Activated CD4-positive, alpha-beta T cell treated with anti-CD3 and anti-CD28 coated beads, Interleukin-2, amount 50 U/mL, for 1 hour (primary cell): ENCODE data around the gene KPNA1.
"Not testable (repeated sequence)": the region's sequence is repeated elsewhere in the genome, so short reads cannot be mapped to it uniquely, and the experiment has no call there.

Source experiments
- DNase-seq: peaks from one replicate; pipeline ENCODE4 v3.0.0-alpha.2; 2020

Gene KPNA1

DNA sequence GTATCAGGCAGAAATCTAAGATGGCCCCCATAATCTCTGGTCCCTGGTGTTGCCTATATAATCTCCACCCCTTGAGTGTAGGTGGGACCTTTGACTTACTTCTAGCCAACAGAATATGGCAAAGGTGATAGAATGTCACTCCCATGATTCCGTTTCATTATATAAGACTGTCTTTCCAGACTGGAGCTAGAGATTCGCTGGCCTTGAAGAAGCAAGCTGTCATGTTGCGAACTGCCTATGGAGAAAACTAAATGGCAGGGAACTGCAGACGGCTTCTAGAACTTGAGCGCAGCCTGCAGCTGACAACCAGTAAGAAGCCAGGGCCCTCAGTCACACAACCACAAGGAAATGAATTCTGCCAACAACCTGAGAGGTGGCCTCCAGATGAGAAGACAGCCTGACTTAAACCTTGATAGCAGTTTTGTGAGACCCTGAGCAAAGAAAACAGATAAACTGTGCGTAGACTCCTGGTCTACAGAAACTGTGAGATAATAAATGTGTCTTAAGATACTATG is 2.2 kb upstream of the KPNA1 start:
- DNase-seq = no peak

DNA sequence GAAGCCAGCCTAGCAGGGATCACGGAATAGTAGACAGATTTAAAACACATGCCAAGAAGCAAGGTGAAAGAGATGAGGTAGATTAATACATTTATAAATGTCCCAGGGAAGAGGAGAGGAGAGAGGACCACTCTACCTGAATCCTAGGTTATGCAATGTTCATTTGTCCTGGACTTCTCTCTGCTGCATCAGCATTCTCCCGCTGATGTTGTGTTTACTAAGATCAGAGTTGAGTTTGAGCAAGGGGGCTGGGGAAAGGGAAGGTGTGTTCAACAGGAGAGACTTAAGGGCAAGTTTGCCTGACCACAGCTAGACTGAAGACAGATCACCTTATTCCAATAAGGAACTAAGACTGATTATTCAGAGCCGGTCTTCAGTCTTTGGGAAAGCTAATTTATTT is 1.1 kb upstream of the KPNA1 start:
- DNase-seq = no peak

DNA sequence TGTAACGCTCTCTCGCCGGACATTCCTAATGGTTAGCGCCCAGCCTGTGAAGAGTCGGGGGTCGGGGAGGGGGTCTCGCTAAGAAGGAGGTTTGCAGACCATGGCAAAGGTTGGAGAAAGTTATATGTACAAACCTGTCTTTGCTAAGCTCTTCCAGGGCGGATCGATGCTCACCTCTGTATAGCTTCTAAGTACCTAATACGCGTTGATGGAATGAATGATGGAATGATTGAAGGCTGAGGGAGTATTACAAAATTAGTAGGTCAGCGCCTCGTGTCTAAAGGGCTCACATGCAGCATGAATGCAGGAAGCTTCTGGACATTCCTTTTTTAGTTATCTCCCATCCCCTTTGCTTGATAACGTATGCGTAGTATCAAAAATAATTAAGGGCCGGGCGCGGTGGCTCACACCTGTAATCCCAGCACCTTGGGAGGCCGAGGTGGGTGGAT is 305 bp upstream of the KPNA1 start:
- DNase-seq = no peak

DNA sequence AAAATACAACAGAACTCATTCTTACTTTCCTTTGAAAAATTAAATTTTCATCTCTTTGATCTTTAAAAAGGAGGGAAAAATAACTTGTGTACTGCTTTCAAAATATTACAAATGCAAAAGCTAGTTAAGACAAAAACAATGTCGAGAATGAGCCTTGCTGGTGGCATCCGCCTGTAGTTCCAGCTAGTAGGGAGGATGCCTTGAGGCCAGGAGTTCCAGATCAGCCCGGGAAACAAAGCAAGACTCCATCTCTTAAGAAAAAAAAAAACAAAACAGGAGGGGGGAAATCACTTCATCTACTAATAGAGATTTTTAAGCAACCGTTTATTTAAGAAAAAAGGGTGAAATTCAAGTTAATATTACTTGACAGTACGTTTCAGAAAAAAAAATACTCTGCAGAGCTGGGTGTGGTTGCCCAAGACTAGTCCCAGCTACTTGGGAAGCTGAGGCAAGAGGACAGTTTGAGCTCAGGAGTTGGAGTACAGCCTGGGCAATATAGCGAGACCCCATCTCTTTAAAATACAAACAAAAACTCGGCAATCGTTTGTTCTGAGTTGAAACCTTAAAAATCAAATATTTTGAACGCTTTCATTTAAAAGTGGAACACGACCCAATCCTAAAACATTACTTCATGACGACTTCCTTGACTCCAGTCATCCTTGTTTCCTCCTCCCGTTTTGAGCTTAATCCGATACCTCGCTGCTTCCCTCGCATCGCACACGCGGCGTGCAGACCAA is 1.2 kb downstream of the KPNA1 start:
- no peak for DNase-seq

DNA sequence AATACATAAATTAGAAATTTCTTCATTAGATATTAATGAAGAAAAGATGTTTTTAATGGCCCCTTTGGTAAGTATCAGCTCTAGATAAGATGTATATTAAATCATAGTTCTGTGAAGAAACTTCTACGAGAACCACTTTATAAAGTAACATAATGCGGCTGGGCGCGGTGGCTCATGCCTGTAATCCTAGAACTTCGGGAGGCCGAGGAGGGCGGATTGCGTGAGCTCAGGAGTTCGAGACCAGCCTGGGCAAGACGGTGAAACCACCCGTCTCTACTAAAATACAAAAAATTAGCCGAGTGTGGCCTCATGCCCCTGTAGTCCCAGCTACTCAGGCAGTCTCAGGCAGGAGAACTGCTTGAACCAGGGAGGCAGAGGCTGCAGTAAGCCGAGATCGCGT is 2.5 kb downstream of the KPNA1 start:
- no peak for DNase-seq

DNA sequence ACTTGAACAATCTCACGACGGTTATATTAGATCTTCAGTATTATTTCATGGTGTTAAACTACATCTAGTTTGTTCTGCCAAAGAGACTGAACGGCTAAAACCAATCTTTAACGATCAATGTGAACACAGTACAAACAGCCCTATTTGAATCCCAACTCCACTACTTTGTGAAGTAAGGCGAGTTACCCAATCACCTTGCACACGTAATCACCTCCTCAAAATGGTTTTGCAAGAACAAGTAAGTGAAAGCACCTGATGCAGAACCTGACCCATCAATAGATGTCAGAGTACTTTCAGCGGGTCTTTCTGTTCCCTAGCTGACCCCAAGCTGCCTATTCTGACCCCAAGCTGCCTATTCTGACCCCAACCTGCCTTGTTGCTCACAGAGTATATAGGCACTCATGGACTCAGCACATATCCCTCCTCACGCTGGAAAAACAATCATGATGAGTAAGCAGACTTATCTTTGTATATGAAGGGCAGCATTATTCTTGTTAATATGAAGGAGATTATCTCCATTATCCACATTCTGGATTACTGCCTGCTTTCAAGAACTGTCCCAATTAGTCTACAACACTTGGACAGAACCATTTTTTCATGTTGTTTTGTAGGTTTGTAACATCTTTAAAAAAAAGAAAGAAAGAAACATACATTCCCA is 3.7 kb downstream of the KPNA1 start:
- no peak for DNase-seq

DNA sequence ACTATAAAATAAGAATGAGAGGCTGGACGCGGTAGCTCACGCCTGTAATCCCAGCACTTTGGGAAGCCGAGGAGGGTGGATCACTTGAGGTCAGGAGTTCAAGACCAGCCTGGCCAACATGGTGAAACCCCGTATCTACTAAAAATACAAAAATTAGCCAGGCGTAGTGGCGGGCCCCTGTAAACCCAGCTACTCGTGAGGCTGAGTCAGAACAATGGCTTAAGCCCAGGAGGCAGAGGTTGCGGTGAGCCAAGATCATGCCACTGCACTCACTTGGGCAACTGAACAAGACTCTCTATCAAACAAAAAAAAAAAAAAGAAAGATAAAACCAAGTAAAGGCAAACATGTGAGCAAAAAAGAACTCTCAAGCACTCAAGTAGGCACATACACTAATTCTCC is 5.8 kb downstream of the KPNA1 start:
- not testable (repeated sequence) for DNase-seq

DNA sequence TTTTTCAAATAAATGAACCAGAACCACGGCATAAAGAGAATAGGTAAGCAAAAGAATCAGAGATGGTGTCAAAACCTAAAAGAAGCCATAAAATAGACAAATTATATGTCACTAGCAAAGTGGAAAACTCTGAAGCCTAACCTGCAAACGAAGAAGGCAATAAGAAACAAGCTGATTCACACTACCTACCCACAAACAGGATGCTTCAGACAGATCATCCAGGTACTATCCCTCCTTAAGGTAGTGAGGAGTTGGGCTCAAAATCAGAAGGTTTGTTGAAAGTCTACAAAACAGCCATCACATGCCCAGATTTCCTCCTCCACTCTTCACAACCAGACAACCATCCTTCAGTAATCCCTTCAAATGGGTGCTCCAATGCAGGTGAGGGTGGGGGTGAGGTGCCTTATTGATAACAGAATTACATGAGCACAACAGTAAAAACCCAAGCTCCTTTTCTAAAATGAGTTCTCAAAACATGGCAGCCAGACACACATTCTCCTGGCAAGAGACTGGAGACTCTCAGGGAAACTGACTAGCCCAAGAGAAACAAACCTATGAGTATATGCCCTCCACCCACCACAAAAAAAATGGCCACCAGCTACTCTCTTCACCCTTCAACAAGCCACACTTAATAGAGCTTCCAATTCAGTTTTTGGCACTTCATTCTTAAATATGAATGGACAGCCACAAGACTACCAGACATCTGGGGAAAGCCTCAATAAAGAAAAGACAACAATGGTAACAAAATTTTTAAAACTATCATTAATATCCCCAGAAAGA is 6.4 kb downstream of the KPNA1 start:
- no peak for DNase-seq

DNA sequence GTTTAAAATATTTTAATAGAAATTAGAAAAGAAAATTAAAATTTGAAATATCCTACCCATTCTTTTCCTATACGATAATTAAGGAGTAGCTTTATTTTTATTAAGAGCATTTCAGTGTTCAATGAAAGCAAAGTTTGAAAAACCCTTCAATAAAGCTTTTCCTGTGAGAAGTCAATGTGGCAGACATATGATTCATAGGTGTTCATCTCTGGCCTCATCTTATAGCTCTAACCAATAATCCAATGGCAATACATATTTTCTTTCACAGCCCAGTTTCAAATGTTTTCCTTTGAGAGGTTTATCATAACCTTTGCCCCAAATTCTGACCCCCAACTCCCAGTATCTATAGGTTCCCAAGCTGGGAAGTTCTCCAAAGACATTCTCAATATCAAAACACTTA is 8.3 kb downstream of the KPNA1 start:
- no peak for DNase-seq

DNA sequence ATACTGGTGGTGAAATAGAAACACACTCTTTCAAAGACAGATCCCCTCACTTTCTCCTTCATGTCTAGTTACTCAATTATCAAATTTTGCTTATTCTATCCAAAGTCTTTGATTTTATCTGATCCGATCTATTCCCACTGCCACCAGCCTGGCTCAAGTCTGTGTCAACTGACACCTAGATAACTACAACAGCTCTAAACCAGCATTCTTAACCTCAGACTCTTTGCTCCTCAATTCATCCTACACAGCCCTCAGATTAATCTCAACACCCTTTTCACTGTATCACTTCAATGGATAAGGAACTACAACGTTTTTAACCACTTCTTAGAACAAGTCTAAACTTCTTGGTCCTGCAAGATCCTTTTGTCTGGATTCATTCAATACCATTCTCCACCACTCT is 9.1 kb downstream of the KPNA1 start:
- no peak for DNase-seq

DNA sequence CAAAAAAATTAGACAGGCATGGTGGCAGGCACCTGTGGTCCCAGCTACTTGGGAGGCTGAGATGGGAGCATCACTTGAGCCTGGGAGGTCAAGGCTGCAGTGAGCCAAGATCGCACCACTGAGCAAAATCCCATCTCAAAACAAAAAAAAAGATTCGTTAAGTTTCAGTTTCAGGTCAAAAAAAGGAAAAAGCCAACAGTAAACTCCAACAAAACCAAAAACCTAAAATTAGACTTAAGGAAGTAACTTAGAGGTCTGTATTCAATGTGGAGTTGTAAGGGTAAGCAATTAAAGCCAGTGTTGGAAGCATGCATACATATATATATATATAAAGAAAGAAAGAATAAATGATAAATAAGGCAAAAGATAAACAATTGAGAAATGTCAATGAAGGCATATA is 11.8 kb downstream of the KPNA1 start:
- no peak for DNase-seq

DNA sequence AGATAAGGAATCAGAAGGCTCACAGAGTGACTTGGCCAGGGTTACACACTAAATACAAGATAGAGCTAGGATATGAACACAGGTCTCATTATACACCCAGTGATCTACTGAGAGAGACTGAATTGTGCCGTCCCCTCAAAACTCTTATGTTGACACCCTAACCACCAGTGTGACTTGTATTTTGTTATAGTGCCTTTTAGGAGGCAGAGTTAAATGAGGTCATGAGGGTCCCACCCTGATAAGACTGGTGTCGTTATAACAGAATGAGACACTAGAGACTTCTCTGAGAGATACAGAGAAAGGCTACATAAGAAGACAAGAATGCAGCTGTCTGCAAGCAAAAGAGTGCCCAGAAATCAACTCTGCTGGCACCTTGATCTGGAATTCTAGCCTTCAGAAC is 12.6 kb downstream of the KPNA1 start:
- DNase-seq = no peak

DNA sequence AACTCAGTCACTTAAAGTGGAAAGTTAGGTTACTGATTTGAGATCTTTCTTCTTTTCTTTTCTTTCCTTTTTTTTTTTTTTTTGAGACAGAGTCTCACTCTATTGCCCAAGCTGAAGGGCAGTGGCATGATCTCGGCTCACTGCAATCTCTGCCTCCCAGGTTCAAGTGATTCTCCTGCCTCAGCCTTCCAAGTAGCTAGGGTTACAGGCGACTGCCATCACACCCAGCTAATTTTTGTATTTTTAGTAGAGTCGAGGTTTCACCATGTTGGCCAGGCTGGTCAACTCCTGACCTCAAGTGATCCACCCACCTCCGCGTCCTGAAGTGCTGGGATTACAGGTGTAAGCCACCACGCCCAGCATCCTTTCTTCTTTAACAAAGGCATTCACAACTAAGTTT is 13.8 kb downstream of the KPNA1 start:
- not testable (repeated sequence) for DNase-seq

DNA sequence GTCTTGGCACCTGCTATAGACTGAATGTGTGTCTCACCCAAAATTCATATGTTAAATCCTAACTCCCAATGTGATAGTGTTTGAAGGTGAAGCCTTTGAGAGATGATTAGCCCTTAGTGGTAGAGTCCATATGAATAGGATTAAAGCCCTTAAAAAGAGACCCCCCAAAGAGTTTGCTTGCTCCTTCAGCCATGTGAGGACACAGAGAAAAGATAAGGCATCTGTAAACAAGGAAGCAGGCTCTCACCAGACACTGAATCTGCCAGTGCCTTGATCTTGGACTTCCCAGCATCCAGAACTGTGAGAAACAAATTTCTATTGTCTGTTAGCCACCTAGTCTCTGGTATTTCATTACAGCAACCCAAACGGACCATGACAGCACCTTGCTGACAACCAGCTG is 16.6 kb downstream of the KPNA1 start:
- DNase-seq = no peak

DNA sequence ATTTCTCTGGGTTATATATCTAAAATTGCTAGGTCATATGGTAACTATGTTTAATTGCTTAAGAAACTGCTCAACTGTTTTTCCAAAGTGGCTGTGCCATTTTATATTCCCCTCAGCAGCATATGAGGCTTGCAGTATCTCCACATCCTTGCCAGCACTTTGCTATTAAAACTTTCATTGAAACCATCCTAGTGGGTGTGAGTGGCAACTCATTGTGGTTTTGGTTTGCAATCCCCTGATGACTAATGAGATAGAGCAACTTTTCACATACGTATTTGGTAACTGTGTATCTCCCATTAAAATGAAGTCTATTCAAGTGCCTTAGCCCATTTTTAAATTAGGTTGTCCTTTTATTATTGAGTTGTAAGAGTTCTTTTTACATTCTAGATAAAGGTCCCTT is 17.3 kb downstream of the KPNA1 start:
- DNase-seq = no peak

DNA sequence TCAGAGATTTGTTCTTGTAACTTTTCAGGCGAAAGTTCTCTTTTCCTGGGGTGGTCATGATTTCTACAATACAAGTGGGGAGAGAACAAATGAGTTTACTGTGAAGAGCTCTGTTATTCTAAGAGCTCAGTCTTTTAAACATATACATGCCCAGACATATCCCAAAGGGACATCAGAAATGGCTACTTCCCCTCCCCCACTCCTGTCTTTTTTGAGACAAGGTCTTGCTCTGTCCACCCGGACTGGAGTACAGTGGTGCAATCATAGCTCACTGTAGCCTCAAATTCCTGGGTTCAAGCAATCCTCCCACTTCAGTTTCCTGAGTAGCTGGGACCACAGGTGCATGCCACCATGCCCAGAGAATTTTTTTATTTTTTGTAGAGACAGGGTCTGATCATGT is 18.2 kb downstream of the KPNA1 start:
- no peak for DNase-seq

DNA sequence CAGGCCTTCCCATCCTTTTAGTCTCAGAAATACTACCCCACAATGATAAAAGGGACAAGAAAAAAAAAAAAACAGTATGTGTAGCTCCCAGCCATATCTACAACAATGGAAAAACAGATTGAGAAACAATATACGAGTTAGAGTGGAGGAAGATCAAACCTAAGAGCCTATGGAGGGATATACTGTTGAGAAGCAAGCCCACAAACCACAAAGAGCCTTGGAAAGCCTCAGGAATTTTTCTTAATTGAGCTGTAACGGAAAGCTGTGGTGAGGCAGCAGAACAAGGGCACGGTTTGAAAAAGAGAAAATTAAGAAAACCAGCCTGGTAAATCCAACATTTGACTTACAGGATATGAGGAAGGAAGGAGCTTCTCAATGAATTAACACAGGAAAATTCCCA is 21.4 kb downstream of the KPNA1 start:
- no peak for DNase-seq

DNA sequence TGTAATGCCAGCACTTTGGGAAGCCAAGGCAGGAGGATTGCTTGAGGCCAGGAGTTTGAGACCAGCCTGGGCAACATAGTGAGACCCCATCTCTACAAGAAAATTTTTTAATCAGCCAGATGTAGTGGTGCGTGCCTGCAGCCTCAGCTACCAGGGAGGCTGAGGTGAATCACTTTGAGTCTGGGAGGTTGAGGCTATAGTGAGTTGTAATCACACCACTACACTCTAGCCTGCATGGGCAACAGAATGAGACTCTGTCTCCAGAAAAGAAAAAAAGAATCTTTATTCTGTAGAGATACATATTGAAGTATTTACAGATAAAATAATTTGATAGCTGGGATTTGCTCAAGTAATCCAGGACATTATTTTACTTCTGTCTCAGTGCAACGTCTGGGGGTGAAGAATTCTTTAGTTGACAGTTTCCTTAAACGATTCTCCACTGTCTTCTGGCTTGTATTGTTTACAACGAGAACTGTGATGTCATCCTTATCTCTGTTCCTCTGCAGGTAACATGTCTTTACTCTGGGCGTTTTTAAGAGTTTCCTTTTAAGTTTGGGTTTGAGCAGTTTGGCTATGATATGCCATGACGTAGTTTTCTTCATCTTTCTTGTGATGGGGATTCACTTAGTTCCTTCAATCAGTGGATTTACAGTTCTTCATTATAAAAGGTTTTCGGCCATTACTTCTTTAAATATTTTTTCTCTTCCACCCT is 26.3 kb downstream of the KPNA1 start:
- no peak for DNase-seq

DNA sequence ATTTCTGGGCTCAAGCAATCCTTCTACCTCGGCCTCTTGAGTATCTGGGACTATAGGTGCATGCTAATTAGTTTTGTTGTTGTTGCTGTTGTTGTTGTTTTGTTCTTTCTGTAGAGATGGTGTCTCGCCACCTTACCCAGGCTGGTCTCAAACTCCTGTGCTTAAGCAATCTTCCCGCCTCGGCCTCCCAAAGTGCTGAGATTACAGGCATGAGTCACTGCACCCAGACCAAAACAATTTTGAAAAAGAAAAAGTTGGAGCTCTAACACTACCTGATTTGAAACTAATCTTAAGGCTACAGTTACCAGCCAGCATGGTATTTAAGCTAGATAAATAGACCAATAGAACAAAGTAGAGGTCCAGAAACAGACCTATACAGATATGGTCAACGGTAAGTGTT is 29.8 kb downstream of the KPNA1 start:
- DNase-seq = no peak

DNA sequence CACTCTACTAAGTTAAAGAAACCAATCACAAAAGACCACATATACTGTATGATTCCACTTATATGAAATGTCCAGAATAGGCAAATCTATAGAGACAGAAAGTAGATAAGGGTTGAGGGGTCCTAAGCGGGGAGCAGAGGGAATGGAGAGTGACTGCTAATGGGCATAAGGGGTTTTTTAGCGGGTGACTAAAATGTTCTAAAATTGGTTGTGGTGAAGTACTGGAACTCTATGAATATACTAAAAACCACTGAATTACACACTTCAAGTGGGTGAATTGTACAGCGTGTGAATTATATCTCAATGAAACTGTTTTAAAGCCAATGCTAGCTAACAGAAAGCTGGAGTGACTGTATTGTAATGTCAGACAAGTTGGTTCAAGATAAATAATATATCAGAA is 33.3 kb downstream of the KPNA1 start:
- no peak for DNase-seq

DNA sequence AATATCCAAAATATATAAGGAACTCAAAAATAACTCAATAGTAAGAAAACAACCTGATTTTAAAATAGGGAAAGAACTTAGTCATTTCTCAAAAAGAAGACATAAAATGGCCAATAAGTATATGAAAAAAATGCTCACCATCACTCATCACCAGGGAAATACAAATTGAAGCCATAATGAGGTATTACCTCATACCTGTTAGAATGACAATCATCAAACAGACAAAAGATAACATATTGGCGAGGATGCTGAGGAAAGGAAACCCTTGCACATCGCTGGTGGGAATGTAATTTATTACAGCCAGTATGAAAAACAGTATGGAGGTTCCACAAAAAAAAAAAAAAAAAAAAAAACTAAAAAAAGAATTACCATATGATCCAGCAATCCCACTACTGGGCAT is 38.2 kb downstream of the KPNA1 start:
- no peak for DNase-seq

DNA sequence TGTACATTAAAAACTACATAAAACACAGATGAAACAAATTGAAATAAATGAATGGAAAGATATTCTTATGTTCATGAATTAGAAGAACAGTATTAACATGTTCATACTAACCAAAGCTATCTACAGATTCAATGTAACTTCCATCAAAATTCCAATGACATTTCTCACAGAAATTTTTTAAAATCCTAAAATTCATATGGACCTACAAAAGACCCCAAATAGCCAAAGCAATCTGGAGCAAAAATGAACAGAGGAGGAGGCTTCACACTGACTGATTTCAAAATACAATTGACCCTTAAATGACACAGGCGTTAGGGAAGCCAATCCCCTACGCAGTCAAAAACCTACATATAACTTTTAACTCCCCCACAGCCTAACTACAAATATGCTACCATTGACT is 39.4 kb downstream of the KPNA1 start:
- no peak for DNase-seq

DNA sequence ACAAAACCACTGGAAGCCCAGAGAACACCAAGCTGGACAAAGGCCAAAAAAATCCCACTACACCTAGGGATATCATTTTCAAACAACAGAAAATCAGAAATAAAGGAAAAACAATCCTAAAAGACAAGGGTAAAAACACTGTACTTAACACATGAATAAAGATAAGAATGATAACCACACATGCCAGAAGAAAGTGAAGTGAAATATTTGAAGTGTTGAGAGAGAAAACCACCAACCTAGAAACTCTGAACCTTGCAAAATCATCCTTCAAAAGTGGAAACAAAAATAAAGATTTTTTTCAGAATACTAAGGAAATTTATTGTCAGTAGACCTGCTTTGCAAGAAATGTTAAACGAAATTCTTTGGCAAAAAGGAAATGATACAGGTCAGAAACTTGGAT is 45.1 kb downstream of the KPNA1 start:
- no peak for DNase-seq
